ENCODE results near the gene KDM3A. TPM values are rescaled to one million over a fixed set of nuclear protein-coding genes. Genes with fewer than 3 reads are reported as not detected.

Gene KDM3A
- total and polyA plus RNA-seq, 9 of the 15 experiments (the other 6 are each of a cell fraction or from before 2014, with no cell fraction given) = 7.5 to 95.4 (median 24.8) TPM

GRCh38 chr2:86414996-86415395 lies 26.2 kb upstream of the KDM3A start:
- Histone ChIP-seq H3K9me1 (ENCODE audit: control insufficient read depth, insufficient read depth, low read length) (no peaks in the 10 kb centered on the region), H3K79me2 (ENCODE audit: control insufficient read depth, insufficient read depth, low read length) (no peaks in the 10 kb centered on the region), H4K20me1 (replicated peaks; ENCODE audit: control insufficient read depth, insufficient read depth, low read length) (no peaks in the 10 kb centered on the region), H3K27ac (ENCODE audit: extremely low read depth, low read depth, low read length) (no peak overlapping the region), H3K36me3 (ENCODE audit: control insufficient read depth, insufficient read depth, low read length) (no peaks in the 10 kb centered on the region), H3K4me2 (ENCODE audit: insufficient read depth, low read length) (no peak overlapping the region), H3K9ac (ENCODE audit: insufficient read depth in 1 of 2, low read depth in 2 of 2, low read length in 2 of 2) (no peak overlapping the region), H3K4me3 (no peak overlapping the region), H3K9me3 (replicated peaks; ENCODE audit: control insufficient read depth, insufficient read depth, low read depth, low read length) (0 out of 2 replicates have a peak, but pooled peaks cover 2% of the 10 kb centered on the region), H3K4me1 (replicated peaks in 1 of 2; ENCODE audit: control insufficient read depth in 2 of 2, insufficient read depth in 2 of 2, low read length in 2 of 2) (no peaks in the 10 kb centered on the region), H3K27me3 (ENCODE audit: control insufficient read depth in 2 of 2, insufficient read depth in 2 of 2, low read length in 2 of 2) (no peaks in the 10 kb centered on the region; a peak in 2 of 5 replicates), H2AFZ (ENCODE audit: low read depth, low read length) (no peak overlapping the region)
- in situ Hi-C loops (cut with MboI) = no loop called here
- no peak for TF ChIP-seq ZNF3 (CRISPR knock-in tag; IDR thresholded peaks at IDR 0.05)
- TF ChIP-seq MIER1 (IDR thresholded peaks at IDR 0.05; ENCODE audit: low read depth) = no peak
- no peak for TF ChIP-seq ELF1 (tag; IDR thresholded peaks at IDR 0.05)
- no peak for TF ChIP-seq BCOR (IDR thresholded peaks at IDR 0.05)
- TF ChIP-seq ELK1 (CRISPR knock-in tag; IDR thresholded peaks at IDR 0.05) = no peak
- no peak for TF ChIP-seq EGR1 (conservative IDR thresholded peaks at IDR 0.05)
- no peak for TF ChIP-seq ZNF785 (CRISPR knock-in tag; IDR thresholded peaks at IDR 0.05)
- no peak for TF ChIP-seq SMC3 (conservative IDR thresholded peaks at IDR 0.05; ENCODE audit: insufficient read depth, low read depth, low read length)
- TF ChIP-seq ZNF79 (CRISPR knock-in tag; IDR thresholded peaks at IDR 0.05; ENCODE audit: low read depth) = no peak
- TF ChIP-seq E2F3 (CRISPR knock-in tag; IDR thresholded peaks at IDR 0.05) = no peak
- no peak for TF ChIP-seq ILF3 (IDR thresholded peaks at IDR 0.05; ENCODE audit: borderline replicate concordance)
- TF ChIP-seq DDX20 (tag; IDR thresholded peaks at IDR 0.05; ENCODE audit: low read depth) = no peak
- no peak for TF ChIP-seq RBFOX2 (IDR thresholded peaks at IDR 0.05; ENCODE audit: low read depth, low read length)
- no peak for TF ChIP-seq GATAD2B (IDR thresholded peaks at IDR 0.05; ENCODE audit: borderline replicate concordance)
- ChIA-PET CTCF (ENCODE audit: low intra/inter-chr PET ratio) (no interaction called here), POLR2A (interaction anchor here (1.3 kb wide), 1 partner anchor 27 kb away, joined by 3 read pairs; no protein-coding TSS in a partner anchor)
- WGBS (ENCODE audit: insufficient coverage, low coverage, missing lambda C conversion rate) = 2% methylated on average over 3 of the region's 3 CpGs
- ATAC-seq (no peak), FAIRE-seq (no peak), DNase-seq (ENCODE audit: extremely low read depth in 1 of 4, low spot score in 3 of 4) (no peak)
- intact Hi-C loops (cut with micrococcal nuclease) = no loop called here
- BruUV-seq (replicated peaks) = no TSS peak
